NCI-H187 treated with DMSO at 0.1 percent for 48 hours (cell line): ENCODE data around the gene CTNND2.

Source experiments
- DNase-seq: peaks from one replicate; lab custom pipeline; 2025; lab: John Stamatoyannopoulos, UW

The CTNND2 gene

GRCh38 chr5:11251247-11251646, 653.0 kb downstream of the CTNND2 start:
- no peak for DNase-seq

GRCh38 chr5:11248966-11249365, 655.3 kb downstream of the CTNND2 start:
- no peak for DNase-seq

GRCh38 chr5:11247224-11247623, 657.0 kb downstream of the CTNND2 start:
- DNase-seq: no peak

GRCh38 chr5:11240293-11241190, 663.7 kb downstream of the CTNND2 start:
- DNase-seq: no peak

GRCh38 chr5:11239261-11240015, 664.8 kb downstream of the CTNND2 start:
- no peak for DNase-seq

GRCh38 chr5:11234501-11234911, 669.7 kb downstream of the CTNND2 start:
- no peak for DNase-seq

- DNase-seq: no peak
Measured at GRCh38 chr5:11230890-11231289, 673.4 kb downstream of the CTNND2 start.

- DNase-seq: no peak
Measured at GRCh38 chr5:11227064-11227463, 677.2 kb downstream of the CTNND2 start.

- no peak for DNase-seq
Measured at GRCh38 chr5:11224436-11225187, 679.6 kb downstream of the CTNND2 start.

GRCh38 chr5:11222169-11222568, 682.1 kb downstream of the CTNND2 start:
- DNase-seq: no peak

- no peak for DNase-seq
Measured at GRCh38 chr5:11214864-11215644, 689.2 kb downstream of the CTNND2 start.

- no peak for DNase-seq
Measured at GRCh38 chr5:11212706-11213105, 691.5 kb downstream of the CTNND2 start.

- no peak for DNase-seq
Measured at GRCh38 chr5:11197726-11198125, 706.5 kb downstream of the CTNND2 start.

- DNase-seq: no peak
Measured at GRCh38 chr5:11191673-11192072, 712.6 kb downstream of the CTNND2 start.

GRCh38 chr5:11182441-11183080, 721.7 kb downstream of the CTNND2 start:
- no peak for DNase-seq

GRCh38 chr5:11181940-11182339, 722.3 kb downstream of the CTNND2 start:
- DNase-seq: no peak

- no peak for DNase-seq
Measured at GRCh38 chr5:11180890-11181289, 723.4 kb downstream of the CTNND2 start.

- DNase-seq: no peak
Measured at GRCh38 chr5:11177999-11178711, 726.1 kb downstream of the CTNND2 start.

GRCh38 chr5:11174591-11174990, 729.7 kb downstream of the CTNND2 start:
- no peak for DNase-seq

- DNase-seq: no peak
Measured at GRCh38 chr5:11172484-11172883, 731.8 kb downstream of the CTNND2 start.
